HepG2 (cell line): ENCODE measurements around the gene CCS. TPM values are rescaled to one million over a fixed set of nuclear protein-coding genes. Genes with fewer than 3 reads are reported as not detected.

Experiments
- ATAC-seq: fragments of 200-7000 bp; cut with Tn5 transposase; 3 replicates; pipeline ENCODE4 v1.9.1; 2020; ENCODE audit warnings: mild to moderate bottlenecking, moderate library complexity
- BruUV-seq: library from RNA; stranded (reverse); fragments of 400-500 nt; replicated peaks from 2 replicates; lab custom pipeline; 2021; lab: Mats Ljungman, UMichigan
- CTCF ChIA-PET: fragments of 300-600 bp; formaldehyde crosslinking; extraction: SDS; loops from one replicate; lab custom pipeline; 2021; ENCODE audit warnings: low total read pairs, inconsistent platforms, low intra/inter-chr PET ratio; lab: Yijun Ruan, JAX
- POLR2A ChIA-PET: fragments of 350-600 bp; sonication (Branson Sonifier 250); formaldehyde crosslinking; loops from one replicate; lab custom pipeline; 2020; ENCODE audit warnings: antibody characterized with exemption, inconsistent platforms; lab: Yijun Ruan, JAX
- DNase-seq: peaks from one replicate; pipeline ENCODE4 v3.0.0-alpha.2; 2015; ENCODE audit warnings: low spot score
- FAIRE-seq: peaks from 3 replicates; lab custom pipeline; 2011; peaks lifted over from hg19 to GRCh38; lab: Jason Lieb, UNC
- H2AFZ ChIP-seq: one replicate; pipeline ENCODE4 v1.6.1; 2011; ENCODE audit warnings: low read length, inconsistent platforms
- H3K27ac ChIP-seq: fragments of 300-600 bp; 3 replicates; pipeline ENCODE4 v1.8.0; 2011; ENCODE audit warnings: mixed run types, mild to moderate bottlenecking, mixed read lengths, low read length, inconsistent platforms; ENCODE audit not compliant: insufficient read depth; ENCODE audit errors: extremely low read length
- H3K27me3 ChIP-seq, 2 experiments: fragments of 200-600 bp in 1 of 2; 2 replicates in 1 of 2; 3 replicates in 1 of 2; pipeline versions ENCODE4 v1.6.0 to v1.8.0; 2011; ENCODE audit warnings: low read length in 2 of 2, mild to moderate bottlenecking in 2 of 2, moderate library complexity in 2 of 2, inconsistent platforms in 1 of 2; ENCODE audit not compliant: insufficient read depth in 2 of 2, control insufficient read depth in 1 of 2
- H3K36me3 ChIP-seq, 2 experiments: fragments of 200-600 bp in 1 of 2; replicated peaks in 1 of 2; 2 replicates in 1 of 2; 3 replicates in 1 of 2; pipeline versions ENCODE4 v1.5.1 to v1.8.0; 2011; ENCODE audit warnings: low read length in 2 of 2, inconsistent platforms in 1 of 2; ENCODE audit not compliant: insufficient read depth in 2 of 2, control insufficient read depth in 1 of 2
- H3K4me1 ChIP-seq: 2 replicates; pipeline ENCODE4 v1.5.1; 2012; ENCODE audit warnings: low read length, inconsistent platforms; ENCODE audit not compliant: insufficient read depth
- H3K4me2 ChIP-seq: 2 replicates; pipeline ENCODE4 v1.6.0; 2011; ENCODE audit warnings: low read depth, low read length, inconsistent platforms
- H3K4me3 ChIP-seq, 3 experiments: fragments of 200-600 bp in 1 of 3; sonication (generic), shearing (Covaris generic) in 1 of 3; replicated peaks in 1 of 3; 2 replicates each; pipeline ENCODE4 v1.5.1; 2011 to 2016; ENCODE audit warnings: low read length in 3 of 3, inconsistent platforms in 2 of 3, low read depth in 2 of 3, mild to moderate bottlenecking in 2 of 3, control low read depth in 1 of 3, mixed read lengths in 1 of 3; ENCODE audit not compliant: insufficient read depth in 1 of 3
- H3K79me2 ChIP-seq: one replicate; pipeline ENCODE4 v1.6.1; 2011; ENCODE audit warnings: low read length, inconsistent platforms; ENCODE audit not compliant: insufficient read depth
- H3K9ac ChIP-seq: 2 replicates; pipeline ENCODE4 v1.6.0; 2011; ENCODE audit warnings: mild to moderate bottlenecking, low read depth, low read length, inconsistent platforms; ENCODE audit not compliant: insufficient read depth
- H3K9me3 ChIP-seq: 2 replicates; pipeline ENCODE4 v1.5.1; 2012; ENCODE audit warnings: mild to moderate bottlenecking, low read length
- H4K20me1 ChIP-seq: 2 replicates; pipeline ENCODE4 v1.6.0; 2011; ENCODE audit warnings: inconsistent platforms, mild to moderate bottlenecking, low read length, moderate library complexity; ENCODE audit not compliant: insufficient read depth
- ATM ChIP-seq: fragments of 450-650 bp; IDR thresholded peaks from 2 replicates; pipeline ENCODE4 v1.7.1; 2017; ENCODE audit warnings: mild to moderate bottlenecking, borderline replicate concordance
- FOXA3 ChIP-seq: IDR thresholded peaks from 2 replicates; pipeline ENCODE4 v1.6.1; 2016; ENCODE audit warnings: missing genetic modification reagents, missing compliant biosample characterization
- GLI4 ChIP-seq: sonication (generic); formaldehyde crosslinking; IDR thresholded peaks from 2 replicates; pipeline ENCODE4 v1.5.1; 2020; ENCODE audit warnings: missing genetic modification reagents, mild to moderate bottlenecking, moderate library complexity, borderline replicate concordance
- HDAC6 ChIP-seq: fragments of 200-600 bp; sonication (generic); IDR thresholded peaks from 2 replicates; pipeline ENCODE4 v1.7.0; 2017; ENCODE audit warnings: mild to moderate bottlenecking, antibody characterized with exemption, low read length, low read depth
- KMT2B ChIP-seq: IDR thresholded peaks from 2 replicates; pipeline ENCODE4 v1.6.1; 2016; ENCODE audit warnings: missing genetic modification reagents, missing compliant biosample characterization
- MAFK ChIP-seq, 2 experiments: IDR thresholded peaks in 1 of 2; conservative IDR thresholded peaks in 1 of 2; 2 replicates each; pipeline ENCODE4 v1.6.1; 2011; ENCODE audit warnings: improper control_type of control experiment in 2 of 2, low read length in 2 of 2
- ONECUT2 ChIP-seq: sonication (generic); formaldehyde crosslinking; IDR thresholded peaks from 2 replicates; pipeline ENCODE4 v1.4.0; 2020; ENCODE audit warnings: missing genetic modification reagents
- PRMT3 ChIP-seq: sonication (generic); formaldehyde crosslinking; IDR thresholded peaks from 2 replicates; pipeline ENCODE4 v1.8.1; 2022; ENCODE audit warnings: low read depth, mild to moderate bottlenecking, moderate library complexity, missing genetic modification reagents, borderline replicate concordance
- SIN3B ChIP-seq: fragments of 150-350 bp; IDR thresholded peaks from 2 replicates; pipeline ENCODE4 v1.6.1; 2014; ENCODE audit warnings: low read length
- SMAD1 ChIP-seq: sonication (generic); formaldehyde crosslinking; IDR thresholded peaks from 2 replicates; pipeline ENCODE4 v1.4.0; 2020; ENCODE audit warnings: missing genetic modification reagents, low read depth, mild to moderate bottlenecking, borderline replicate concordance
- TEAD3 ChIP-seq: optimal IDR thresholded peaks from 2 replicates; pipeline ENCODE3; 2016; ENCODE audit warnings: borderline replicate concordance
- ZFP91 ChIP-seq: sonication (generic); formaldehyde crosslinking; IDR thresholded peaks from 2 replicates; pipeline ENCODE4 v1.9.0; 2022; ENCODE audit warnings: missing genetic modification reagents, mild to moderate bottlenecking, borderline replicate concordance
- ZNF224 ChIP-seq: sonication (generic); formaldehyde crosslinking; IDR thresholded peaks from 2 replicates; pipeline ENCODE4 v1.5.0; 2020; ENCODE audit warnings: mild to moderate bottlenecking, missing genetic modification reagents
- ZNF251 ChIP-seq: sonication (generic); formaldehyde crosslinking; IDR thresholded peaks from 2 replicates; pipeline ENCODE4 v1.9.0; 2021; ENCODE audit warnings: mild to moderate bottlenecking, missing genetic modification reagents
- ZNF329 ChIP-seq: sonication (generic); formaldehyde crosslinking; IDR thresholded peaks from 2 replicates; pipeline ENCODE4 v1.9.0; 2021; ENCODE audit warnings: low read depth, mild to moderate bottlenecking, missing genetic modification reagents
- ZNF33A ChIP-seq: sonication (generic); formaldehyde crosslinking; IDR thresholded peaks from 2 replicates; pipeline ENCODE4 v1.5.1; 2020; ENCODE audit warnings: missing genetic modification reagents, mild to moderate bottlenecking, moderate library complexity, borderline replicate concordance
- ZNF792 ChIP-seq: IDR thresholded peaks from 2 replicates; pipeline ENCODE4 v1.6.1; 2016
- ZNF878 ChIP-seq: sonication (generic); formaldehyde crosslinking; IDR thresholded peaks from 2 replicates; pipeline ENCODE4 v1.8.1; 2023; ENCODE audit warnings: mild to moderate bottlenecking, missing genetic modification reagents, moderate library complexity
- WGBS: methylation state at CpG from one replicate; pipeline ENCODE4 v1.1.6; 2017; ENCODE audit warnings: low lambda C conversion rate; 5-methylcytosine and 5-hydroxymethylcytosine counted together
- in situ Hi-C: cut with HindIII; loops from 2 replicates; pipeline ENCODE4 v1.10.0; 2017; ENCODE audit warnings: low pct_unique_long_range_greater_than_20kb; ENCODE audit not compliant: extremely low pct_ligation_motif_present
- intact Hi-C: fragments of 100-400 bp; cut with micrococcal nuclease; formaldehyde crosslinking; loops from one replicate; pipeline ENCODE4 v1.10.0; 2022; ENCODE audit not compliant: unreplicated experiment
- polyA plus RNA-seq, 8 experiments: library from polyadenylated mRNA; depleted of rRNA in 3 of 8; stranded (reverse) in 7 of 8; unstranded in 1 of 8; fragments of >200 nt; fragmentation: Illumina TruSeq in 4 of 8; extraction: Trizol in 4 of 8; gene quantifications; 2 replicates each; pipeline versions ENCODE4 v1.2.1 to v1.2.3, GENCODE V29; 2011 to 2016; ENCODE audit warnings: low read depth in 4 of 8, missing spikeins in 1 of 8, mixed read lengths in 1 of 8; ENCODE audit not compliant: insufficient read depth in 1 of 8
- total RNA-seq, 5 experiments: library from RNA; depleted of rRNA; stranded (reverse); fragments of >200 nt; fragmentation: Illumina TruSeq; extraction: Trizol; gene quantifications; 2 replicates each; pipeline ENCODE4 v1.2.3, GENCODE V29; 2016; ENCODE audit warnings: low read depth in 1 of 5

CCS gene
- total and polyA plus RNA-seq, 2 of the 13 experiments (the other 11 are each of a cell fraction or from before 2014, with no cell fraction given), result 25.4 to 44.6 TPM

DNA sequence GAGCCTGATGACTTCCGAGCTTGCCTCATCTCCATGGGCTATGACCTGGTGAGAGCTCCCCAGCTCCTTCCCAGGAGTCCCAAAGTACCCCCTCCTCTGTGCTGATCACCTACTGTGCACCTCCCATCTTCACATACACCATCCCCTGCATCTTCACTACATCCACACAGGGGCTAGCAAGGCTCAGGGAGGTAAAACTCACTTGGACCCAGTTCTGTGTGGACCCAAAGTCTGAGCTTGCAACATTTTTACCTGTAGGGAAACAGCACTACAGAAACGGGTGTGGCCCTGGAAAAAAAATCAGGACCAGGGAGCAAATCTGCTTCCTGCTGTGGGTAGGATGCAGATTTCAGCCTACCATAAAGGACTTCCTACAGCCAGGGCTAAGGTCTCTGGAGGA is 30.7 kb upstream of the CCS start:
- Histone ChIP-seq H3K4me2 (no peak overlapping the region), H2AFZ (no peak overlapping the region), H3K4me3 (no peak overlapping the region), H3K27me3 (peaks cover 0 to 66% of the 10 kb centered on the region in 2 experiments; a peak in 4 of 5 replicates), H3K4me1 (no peaks in the 10 kb centered on the region), H3K36me3 (no peaks in the 10 kb centered on the region), H3K9me3 (no peaks in the 10 kb centered on the region), H4K20me1 (no peaks in the 10 kb centered on the region), H3K9ac (no peak overlapping the region), H3K79me2 (no peaks in the 10 kb centered on the region), H3K27ac (no peak overlapping the region)
- TF ChIP-seq ZNF224 (CRISPR knock-in tag), result no peak
- TF ChIP-seq ZNF792 (CRISPR knock-in tag), result no peak
- TF ChIP-seq FOXA3 (CRISPR knock-in tag), result no peak
- ATAC-seq (no peak), DNase-seq (no peak), FAIRE-seq (no peak)
- BruUV-seq, result no TSS peak
- ChIA-PET CTCF (no interaction called here), POLR2A (interaction anchor here (1.4 to 1.5 kb wide), 2 partner anchors 54 to 116 kb away, joined by 3 to 4 read pairs; partner anchors contain the start of genes RBM14 and RBM4B)
- in situ Hi-C loops (loop anchor here (25.0 kb wide), 1 partner anchor 275 kb away; the partner anchor contains the start of gene RCE1), intact Hi-C loops (no loop called here)
- 33% methylated on average over 2 of the region's 2 CpGs for WGBS

GRCh38 chr11:66562907-66563583 is 29.9 kb upstream of the CCS start:
- Histone ChIP-seq H3K4me2 (no peak overlapping the region), H3K27ac (no peak overlapping the region), H2AFZ (no peak overlapping the region), H3K9me3 (no peaks in the 10 kb centered on the region), H3K9ac (no peak overlapping the region), H3K79me2 (no peaks in the 10 kb centered on the region), H3K27me3 (peaks cover 1 to 63% of the 10 kb centered on the region in 2 experiments; a peak in 4 of 5 replicates), H4K20me1 (no peaks in the 10 kb centered on the region), H3K4me1 (no peaks in the 10 kb centered on the region), H3K4me3 (no peak overlapping the region), H3K36me3 (no peaks in the 10 kb centered on the region)
- intact Hi-C loops, result no loop called here
- ATAC-seq (no peak), FAIRE-seq (no peak), DNase-seq (no peak)
- ChIA-PET CTCF (no interaction called here), POLR2A (interaction anchor here (1.5 kb wide), 1 partner anchor 75 kb away, joined by 4 read pairs; the partner anchor contains the start of gene RBM4)
- 4% methylated on average over 3 of the region's 20 CpGs for WGBS
- in situ Hi-C loops, result loop anchor here (25.0 kb wide), 1 partner anchor 274 kb away; the partner anchor contains the start of gene RCE1
- no TSS peak for BruUV-seq
- TF ChIP-seq ZNF878 (CRISPR knock-in tag) (no peak), SMAD1 (CRISPR knock-in tag) (no peak), ATM (no peak), HDAC6 (no peak), ZNF33A (CRISPR knock-in tag) (no peak), ZNF251 (CRISPR knock-in tag) (no peak), PRMT3 (CRISPR knock-in tag) (no peak), ZNF329 (CRISPR knock-in tag) (no peak), SIN3B (no peak), ONECUT2 (CRISPR knock-in tag) (no peak), GLI4 (no peak), TEAD3 (no peak), ZFP91 (CRISPR knock-in tag) (no peak), MAFK (conservative IDR thresholded peaks at IDR 0.05 in 1 of 2, IDR thresholded peaks at IDR 0.05 in 1 of 2; ENCODE audit: low read length in 2 of 2) (no peak), KMT2B (no peak)
